HepG2 (cell line): Measurements from ENCODE around the gene PIK3IP1. TPM values are rescaled to one million over a fixed set of nuclear protein-coding genes. Genes with fewer than 3 reads are reported as not detected.

ENCODE experiments used
- ARNT2 ChIP-seq: sonication (generic); formaldehyde crosslinking; IDR thresholded peaks from 2 replicates; pipeline ENCODE4 v1.8.0; 2022; ENCODE audit warnings: mild to moderate bottlenecking, low read depth, missing genetic modification reagents, moderate library complexity
- ELF1 ChIP-seq: sonication (generic); formaldehyde crosslinking; IDR thresholded peaks from 2 replicates; pipeline ENCODE4 v1.4.0; 2020; ENCODE audit warnings: missing genetic modification reagents
- ETV5 ChIP-seq: IDR thresholded peaks from 2 replicates; pipeline ENCODE4 v1.6.1; 2018; ENCODE audit warnings: missing biosample characterization, missing genetic modification reagents, inconsistent platforms, borderline replicate concordance
- FOXA1 ChIP-seq, 2 experiments: fragments of 450-650 bp in 1 of 2; sonication (generic) in 1 of 2; formaldehyde crosslinking in 1 of 2; IDR thresholded peaks; 2 replicates each; pipeline versions ENCODE4 v1.4.0 to v1.6.1; 2016 to 2020; ENCODE audit warnings: missing genetic modification reagents in 1 of 2
- HMG20B ChIP-seq: conservative IDR thresholded peaks from 2 replicates; pipeline ENCODE4 v1.6.1; 2016; ENCODE audit warnings: missing genetic modification reagents, missing compliant biosample characterization
- HOXA9 ChIP-seq: sonication (generic); formaldehyde crosslinking; IDR thresholded peaks from 2 replicates; pipeline ENCODE4 v1.8.1; 2022; ENCODE audit warnings: missing genetic modification reagents, mild to moderate bottlenecking, moderate library complexity, borderline replicate concordance
- IRF2 ChIP-seq: IDR thresholded peaks from 2 replicates; pipeline ENCODE4 v1.6.1; 2018; ENCODE audit warnings: missing genetic modification reagents, missing compliant biosample characterization
- KDM5B ChIP-seq: sonication (generic); formaldehyde crosslinking; IDR thresholded peaks from 2 replicates; pipeline ENCODE4 v1.4.0; 2020; ENCODE audit warnings: missing genetic modification reagents, mild to moderate bottlenecking, borderline replicate concordance
- NFATC3 ChIP-seq: sonication (generic); formaldehyde crosslinking; IDR thresholded peaks from 2 replicates; pipeline ENCODE4 v1.5.1; 2020; ENCODE audit warnings: mild to moderate bottlenecking, missing genetic modification reagents
- RAD21 ChIP-seq: fragments of 450-650 bp; formaldehyde crosslinking; IDR thresholded peaks from 2 replicates; pipeline ENCODE4 v1.5.0; 2020; ENCODE audit warnings: mild to moderate bottlenecking
- RARG ChIP-seq: sonication (generic); formaldehyde crosslinking; IDR thresholded peaks from 2 replicates; pipeline ENCODE4 v1.4.0; 2020; ENCODE audit warnings: low read depth, mild to moderate bottlenecking, missing genetic modification reagents
- SNAPC2 ChIP-seq: sonication (generic); formaldehyde crosslinking; IDR thresholded peaks from 2 replicates; pipeline ENCODE4 v1.8.1; 2022; ENCODE audit warnings: mild to moderate bottlenecking, missing genetic modification reagents
- STAG1 ChIP-seq: sonication (generic); formaldehyde crosslinking; IDR thresholded peaks from 2 replicates; pipeline ENCODE4 v1.4.0; 2020; ENCODE audit warnings: missing genetic modification reagents
- TBX2 ChIP-seq: sonication (generic); formaldehyde crosslinking; IDR thresholded peaks from 2 replicates; pipeline ENCODE4 v1.5.0; 2020; ENCODE audit warnings: missing genetic modification reagents, mild to moderate bottlenecking, borderline replicate concordance
- ZNF207 ChIP-seq: fragments of 450-650 bp; IDR thresholded peaks from 2 replicates; pipeline ENCODE4 v1.6.1; 2016; ENCODE audit warnings: antibody characterized with exemption, borderline replicate concordance
- ZNF337 ChIP-seq: sonication (generic); formaldehyde crosslinking; IDR thresholded peaks from 2 replicates; pipeline ENCODE4 v1.5.1; 2020; ENCODE audit warnings: missing genetic modification reagents, low read depth, mild to moderate bottlenecking, borderline replicate concordance
- ZNF432 ChIP-seq: sonication (generic); formaldehyde crosslinking; IDR thresholded peaks from 2 replicates; pipeline ENCODE4 v1.5.0; 2020; ENCODE audit warnings: missing genetic modification reagents, mild to moderate bottlenecking, borderline replicate concordance
- ZNF501 ChIP-seq: sonication (generic); formaldehyde crosslinking; IDR thresholded peaks from 2 replicates; pipeline ENCODE4 v1.5.1; 2020; ENCODE audit warnings: mild to moderate bottlenecking, moderate library complexity, missing genetic modification reagents
- ZNF558 ChIP-seq: sonication (generic); formaldehyde crosslinking; IDR thresholded peaks from 2 replicates; pipeline ENCODE4 v1.9.0; 2022; ENCODE audit warnings: mild to moderate bottlenecking, missing genetic modification reagents, borderline replicate concordance
- ZNF569 ChIP-seq: sonication (generic); formaldehyde crosslinking; IDR thresholded peaks from 2 replicates; pipeline ENCODE4 v1.5.0; 2020; ENCODE audit warnings: mild to moderate bottlenecking, missing genetic modification reagents, moderate library complexity, borderline replicate concordance
- ZNF782 ChIP-seq: sonication (generic); formaldehyde crosslinking; IDR thresholded peaks from 2 replicates; pipeline ENCODE4 v1.4.0; 2020; ENCODE audit warnings: missing genetic modification reagents, mild to moderate bottlenecking, borderline replicate concordance
- polyA plus RNA-seq, 8 experiments: library from polyadenylated mRNA; depleted of rRNA in 3 of 8; stranded (reverse) in 7 of 8; unstranded in 1 of 8; fragments of >200 nt; fragmentation: Illumina TruSeq in 4 of 8; extraction: Trizol in 4 of 8; gene quantifications; 2 replicates each; pipeline versions ENCODE4 v1.2.1 to v1.2.3, GENCODE V29; 2011 to 2016; ENCODE audit warnings: low read depth in 4 of 8, missing spikeins in 1 of 8, mixed read lengths in 1 of 8; ENCODE audit not compliant: insufficient read depth in 1 of 8
- total RNA-seq, 5 experiments: library from RNA; depleted of rRNA; stranded (reverse); fragments of >200 nt; fragmentation: Illumina TruSeq; extraction: Trizol; gene quantifications; 2 replicates each; pipeline ENCODE4 v1.2.3, GENCODE V29; 2016; ENCODE audit warnings: low read depth in 1 of 5
- TF ChIP-seq, protein P1 (sequence below): sonication (generic); formaldehyde crosslinking; IDR thresholded peaks from 2 replicates; pipeline ENCODE4 v1.4.0; 2020; ENCODE audit warnings: missing genetic modification reagents; ENCODE audit errors: not compliant biosample characterization
- TF ChIP-seq, protein P2 (sequence below): sonication (generic); formaldehyde crosslinking; IDR thresholded peaks from 2 replicates; pipeline ENCODE4 v1.8.0; 2022; ENCODE audit warnings: mild to moderate bottlenecking, missing genetic modification reagents, moderate library complexity
- TF ChIP-seq, protein P3 (sequence below): IDR thresholded peaks from 2 replicates; pipeline ENCODE4 v1.6.1; 2016; ENCODE audit warnings: missing genetic modification reagents, missing compliant biosample characterization
- TF ChIP-seq, protein P4 (sequence below): sonication (generic); formaldehyde crosslinking; IDR thresholded peaks from 2 replicates; pipeline ENCODE4 v1.4.0; 2020; ENCODE audit warnings: missing genetic modification reagents

The PIK3IP1 gene
- total and polyA plus RNA-seq, 2 of the 13 experiments (the other 11 are each of a cell fraction or from before 2014, with no cell fraction given) = 1.3 to 2.5 TPM

DNA sequence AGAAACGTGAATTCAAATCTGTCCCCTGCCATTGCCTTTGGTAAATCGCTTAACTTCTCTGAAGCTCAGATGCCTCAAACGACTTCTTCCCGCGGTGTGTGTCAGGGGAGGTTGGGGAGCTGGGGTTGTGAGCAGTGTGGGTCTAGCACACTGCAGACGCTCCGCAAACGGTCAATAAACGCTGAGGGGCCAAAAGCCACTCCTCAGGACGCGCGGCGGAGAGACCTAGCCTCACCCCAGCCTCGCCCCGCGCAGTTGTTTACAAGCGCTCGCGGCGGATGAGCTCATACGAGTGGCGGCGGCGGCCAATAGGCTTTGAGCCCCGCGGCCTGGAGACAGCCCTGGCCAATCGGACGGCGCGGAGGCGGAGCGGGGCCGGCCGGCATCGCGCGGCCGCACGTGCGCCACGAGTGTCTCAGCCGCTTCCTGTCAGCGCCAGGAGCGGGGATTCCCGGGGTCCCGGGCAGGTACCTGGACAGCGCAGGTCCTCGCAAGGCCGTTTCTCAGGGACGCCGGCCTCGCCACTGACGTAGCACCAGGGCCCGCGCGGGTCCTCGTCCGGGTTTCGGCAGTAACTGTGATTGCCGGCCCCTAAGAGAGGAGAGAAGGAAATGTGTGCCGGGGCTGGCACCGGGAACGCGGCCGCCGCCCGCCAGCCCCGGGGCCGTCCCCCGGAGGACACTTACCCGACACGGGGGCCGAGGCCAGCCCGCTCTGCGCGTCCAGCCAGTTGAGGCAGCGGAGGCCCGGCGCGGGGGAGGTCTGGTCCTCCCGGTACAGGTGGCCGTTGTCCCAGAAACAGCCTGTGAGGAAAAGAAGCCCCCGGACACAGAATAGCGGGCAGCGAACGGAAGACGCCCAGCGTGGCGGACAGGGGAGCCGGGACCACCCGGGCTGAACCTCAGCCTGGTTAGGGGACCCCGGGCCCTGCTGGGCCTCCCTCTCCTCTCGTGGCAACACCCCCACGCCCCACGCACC is 1.5 kb downstream of the PIK3IP1 start (continued):
- TF ChIP-seq RARG (CRISPR knock-in tag) (no peak), ZNF337 (CRISPR knock-in tag) (no peak), ZNF207 (no peak), SNAPC2 (CRISPR knock-in tag) (no peak), ETV5 (peak; percentile 92), ZNF569 (CRISPR knock-in tag) (no peak), ZNF558 (CRISPR knock-in tag) (peak; percentile 87; the same call in 1 of the 2 replicates), ZNF432 (CRISPR knock-in tag) (no peak), ZNF501 (CRISPR knock-in tag) (peak; percentile 78), ELF1 (CRISPR knock-in tag) (peak; percentile 25; the same call in 1 of the 2 replicates), HOXA9 (CRISPR knock-in tag) (no peak), NFATC3 (CRISPR knock-in tag) (no peak), ZNF782 (CRISPR knock-in tag) (no peak), TBX2 (CRISPR knock-in tag) (peak; percentile 95), HMG20B (CRISPR knock-in tag) (no peak), RAD21 (CRISPR knock-in tag) (no peak), FOXA1 (IDR thresholded peaks at IDR 0.05) (no peak), FOXA1 (CRISPR knock-in tag; IDR thresholded peaks at IDR 0.05) (peak; percentile 95), STAG1 (CRISPR knock-in tag) (no peak), ARNT2 (CRISPR knock-in tag) (peak; percentile 98), IRF2 (CRISPR knock-in tag) (peak; percentile 12; the same call in 1 of the 2 replicates), KDM5B (CRISPR knock-in tag) (peak; percentile 98)
- TF ChIP-seq, protein P1, sequence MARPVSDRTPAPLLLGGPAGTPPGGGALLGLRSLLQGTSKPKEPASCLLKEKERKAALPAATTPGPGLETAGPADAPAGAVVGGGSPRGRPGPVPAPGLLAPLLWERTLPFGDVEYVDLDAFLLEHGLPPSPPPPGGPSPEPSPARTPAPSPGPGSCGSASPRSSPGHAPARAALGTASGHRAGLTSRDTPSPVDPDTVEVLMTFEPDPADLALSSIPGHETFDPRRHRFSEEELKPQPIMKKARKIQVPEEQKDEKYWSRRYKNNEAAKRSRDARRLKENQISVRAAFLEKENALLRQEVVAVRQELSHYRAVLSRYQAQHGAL (CRISPR knock-in tag) = peak; percentile 42
- TF ChIP-seq, protein P2, sequence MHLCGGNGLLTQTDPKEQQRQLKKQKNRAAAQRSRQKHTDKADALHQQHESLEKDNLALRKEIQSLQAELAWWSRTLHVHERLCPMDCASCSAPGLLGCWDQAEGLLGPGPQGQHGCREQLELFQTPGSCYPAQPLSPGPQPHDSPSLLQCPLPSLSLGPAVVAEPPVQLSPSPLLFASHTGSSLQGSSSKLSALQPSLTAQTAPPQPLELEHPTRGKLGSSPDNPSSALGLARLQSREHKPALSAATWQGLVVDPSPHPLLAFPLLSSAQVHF (CRISPR knock-in tag) = no peak; the same call in 1 of the 2 replicates
- TF ChIP-seq, protein P3, sequence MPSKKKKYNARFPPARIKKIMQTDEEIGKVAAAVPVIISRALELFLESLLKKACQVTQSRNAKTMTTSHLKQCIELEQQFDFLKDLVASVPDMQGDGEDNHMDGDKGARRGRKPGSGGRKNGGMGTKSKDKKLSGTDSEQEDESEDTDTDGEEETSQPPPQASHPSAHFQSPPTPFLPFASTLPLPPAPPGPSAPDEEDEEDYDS (CRISPR knock-in tag) = peak; percentile 66
- TF ChIP-seq, protein P4, sequence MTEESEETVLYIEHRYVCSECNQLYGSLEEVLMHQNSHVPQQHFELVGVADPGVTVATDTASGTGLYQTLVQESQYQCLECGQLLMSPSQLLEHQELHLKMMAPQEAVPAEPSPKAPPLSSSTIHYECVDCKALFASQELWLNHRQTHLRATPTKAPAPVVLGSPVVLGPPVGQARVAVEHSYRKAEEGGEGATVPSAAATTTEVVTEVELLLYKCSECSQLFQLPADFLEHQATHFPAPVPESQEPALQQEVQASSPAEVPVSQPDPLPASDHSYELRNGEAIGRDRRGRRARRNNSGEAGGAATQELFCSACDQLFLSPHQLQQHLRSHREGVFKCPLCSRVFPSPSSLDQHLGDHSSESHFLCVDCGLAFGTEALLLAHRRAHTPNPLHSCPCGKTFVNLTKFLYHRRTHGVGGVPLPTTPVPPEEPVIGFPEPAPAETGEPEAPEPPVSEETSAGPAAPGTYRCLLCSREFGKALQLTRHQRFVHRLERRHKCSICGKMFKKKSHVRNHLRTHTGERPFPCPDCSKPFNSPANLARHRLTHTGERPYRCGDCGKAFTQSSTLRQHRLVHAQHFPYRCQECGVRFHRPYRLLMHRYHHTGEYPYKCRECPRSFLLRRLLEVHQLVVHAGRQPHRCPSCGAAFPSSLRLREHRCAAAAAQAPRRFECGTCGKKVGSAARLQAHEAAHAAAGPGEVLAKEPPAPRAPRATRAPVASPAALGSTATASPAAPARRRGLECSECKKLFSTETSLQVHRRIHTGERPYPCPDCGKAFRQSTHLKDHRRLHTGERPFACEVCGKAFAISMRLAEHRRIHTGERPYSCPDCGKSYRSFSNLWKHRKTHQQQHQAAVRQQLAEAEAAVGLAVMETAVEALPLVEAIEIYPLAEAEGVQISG (CRISPR knock-in tag) = peak; percentile 80
